ENCODE measurements around the gene MALT1. TPM values are rescaled to one million over a fixed set of nuclear protein-coding genes. Genes with fewer than 3 reads are reported as not detected.

MALT1 gene
- total RNA-seq, 2 donors from 2014 or later = 41.1 to 51.6 TPM

DNA sequence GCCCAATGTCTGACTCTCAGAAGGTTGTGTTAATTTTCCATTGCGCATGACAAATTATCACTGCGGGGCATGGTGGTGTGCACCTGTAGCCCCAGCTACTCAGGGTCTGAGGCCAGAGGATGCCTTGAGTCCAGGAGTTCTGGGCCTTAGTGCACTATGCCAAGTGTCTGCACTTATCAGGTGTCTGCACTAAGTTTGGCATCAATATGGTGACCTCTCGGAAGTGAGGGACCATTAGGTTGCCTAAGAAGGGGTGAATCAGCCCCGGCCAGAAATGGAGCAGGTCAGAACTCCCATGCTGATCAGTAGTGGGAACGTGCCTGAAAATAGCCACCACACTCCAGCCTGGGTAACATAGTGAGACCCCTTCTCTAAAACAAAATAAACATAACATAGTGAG is 131.7 kb downstream of the MALT1 start:
- no peak overlapping the region for H3K27ac ChIP-seq
- TF ChIP-seq CTCF (IDR thresholded peaks at IDR 0.05) (no peak), POLR2AphosphoS5 (IDR thresholded peaks at IDR 0.05) (no peak), POLR2A (IDR thresholded peaks at IDR 0.05) (no peak)
- peaks cover 6% of the 10 kb centered on the region for H3K4me1 ChIP-seq (replicated peaks)
- no peak for DNase-seq (ENCODE audit: low spot score)
- WGBS = 93% methylated on average over 5 of the region's 5 CpGs
- no peak overlapping the region for H3K4me3 ChIP-seq
- no peaks in the 10 kb centered on the region for H3K27me3 ChIP-seq (replicated peaks; ENCODE audit: insufficient read depth)
- H3K36me3 ChIP-seq = no peaks in the 10 kb centered on the region
- intact Hi-C loops (cut with DNase I) = no loop called here
- H3K9me3 ChIP-seq = no peaks in the 10 kb centered on the region

DNA sequence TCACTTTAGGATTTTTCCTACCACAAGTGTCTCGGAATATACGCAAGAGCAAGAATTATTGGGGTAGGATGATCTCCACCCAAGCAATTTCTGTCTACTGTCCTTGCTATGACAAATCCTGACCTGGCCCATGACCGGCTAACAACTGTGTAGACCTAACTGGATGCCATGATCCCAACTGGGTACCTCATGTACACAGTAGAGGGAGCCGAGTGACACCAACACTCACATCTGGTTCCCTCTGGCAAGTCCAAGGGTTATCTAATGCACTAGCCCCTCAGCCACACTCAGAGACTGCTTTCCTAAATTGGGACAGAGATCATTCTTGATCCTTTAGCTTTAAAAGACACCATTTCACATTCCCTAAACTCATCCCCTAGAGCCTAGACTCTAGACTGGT is 132.7 kb downstream of the MALT1 start:
- no peaks in the 10 kb centered on the region for H3K36me3 ChIP-seq
- H3K27me3 ChIP-seq (replicated peaks; ENCODE audit: insufficient read depth) = no peaks in the 10 kb centered on the region
- peaks cover 6% of the 10 kb centered on the region for H3K4me1 ChIP-seq (replicated peaks)
- no peak for TF ChIP-seq CTCF (IDR thresholded peaks at IDR 0.05)
- no peak for TF ChIP-seq POLR2A (IDR thresholded peaks at IDR 0.05)
- no peak for TF ChIP-seq POLR2AphosphoS5 (IDR thresholded peaks at IDR 0.05)
- DNase-seq (ENCODE audit: low spot score) = no peak
- intact Hi-C loops (cut with DNase I) = no loop called here
- 96% methylated on average over 4 of the region's 4 CpGs for WGBS
- peak overlapping the region; percentile 81 to 84 for H3K27ac ChIP-seq
- H3K9me3 ChIP-seq = no peaks in the 10 kb centered on the region
- H3K4me3 ChIP-seq = no peak overlapping the region

Other genes starting within 250 kb of the MALT1 start
- under 1 TPM; 0.09 to 0.34 TPM for gene ALPK2, start 42.4 kb upstream of the MALT1 start, total RNA-seq
- 100 to 1,000 TPM; 231 to 299 TPM for gene ZNF532, start 193.4 kb downstream of the MALT1 start, total RNA-seq